ENCODE data around the gene SYNE2.

The SYNE2 gene

GRCh38 chr14:64213853-64214570, 361.2 kb downstream of the SYNE2 start:
- DNase-seq (ENCODE audit: low read depth in 2 of 2, low spot score in 1 of 2): no peak

GRCh38 chr14:64215274-64215673, 362.5 kb downstream of the SYNE2 start:
- DNase-seq (ENCODE audit: low read depth in 2 of 2, low spot score in 1 of 2): no peak

- no peak for DNase-seq (ENCODE audit: low read depth in 2 of 2, low spot score in 1 of 2)
These were observed 363.2 kb downstream of the SYNE2 start for GRCh38 chr14:64215978-64216377.

GRCh38 chr14:64217308-64217707, 364.5 kb downstream of the SYNE2 start:
- no peak for DNase-seq (ENCODE audit: low read depth in 2 of 2, low spot score in 1 of 2)

GRCh38 chr14:64217834-64218233, 365.0 kb downstream of the SYNE2 start:
- no peak for DNase-seq (ENCODE audit: low read depth in 2 of 2, low spot score in 1 of 2)

DNA sequence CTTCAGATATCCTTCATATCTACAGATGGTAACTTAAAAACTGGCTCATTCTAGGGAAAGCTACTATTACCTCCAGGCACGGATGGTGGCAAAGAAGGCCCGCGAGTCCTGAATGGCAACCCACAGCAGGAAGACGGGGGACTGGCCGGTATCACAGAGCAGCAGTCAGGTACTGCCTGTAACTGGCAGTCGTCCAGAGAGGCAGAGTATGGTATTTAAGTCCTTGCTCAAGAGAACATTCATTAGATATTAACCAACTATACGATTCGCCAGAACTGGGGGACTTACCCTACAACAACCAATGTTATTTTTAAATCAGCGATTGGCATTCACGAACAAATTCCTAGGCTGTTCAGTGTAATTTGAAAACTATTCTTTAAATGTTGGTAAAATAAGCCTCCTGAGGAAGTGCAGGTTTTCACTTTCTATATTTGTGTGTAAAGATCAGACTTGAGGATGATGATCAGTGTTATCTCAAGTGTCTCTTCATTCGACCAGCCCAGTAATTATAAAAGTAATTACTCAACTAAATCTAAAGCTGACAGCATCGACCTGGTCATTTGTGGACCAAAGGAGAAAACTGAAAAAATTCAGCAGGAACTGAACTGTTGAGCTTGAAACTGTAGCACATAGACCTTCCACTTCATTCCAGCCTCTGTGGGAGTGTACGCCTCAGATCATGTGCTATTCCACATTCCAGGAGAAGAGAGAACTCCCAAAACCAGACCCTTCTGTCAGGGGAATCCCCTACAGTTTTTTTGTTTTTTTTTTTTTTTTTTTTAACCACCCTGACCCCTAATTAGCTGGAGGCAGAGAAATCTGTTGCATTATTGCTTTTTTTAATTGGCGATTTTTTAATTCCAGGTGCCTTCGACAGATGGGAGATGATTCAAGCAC, 365.8 kb downstream of the SYNE2 start:
- no peak for DNase-seq (ENCODE audit: low read depth in 2 of 2, low spot score in 1 of 2)

DNA sequence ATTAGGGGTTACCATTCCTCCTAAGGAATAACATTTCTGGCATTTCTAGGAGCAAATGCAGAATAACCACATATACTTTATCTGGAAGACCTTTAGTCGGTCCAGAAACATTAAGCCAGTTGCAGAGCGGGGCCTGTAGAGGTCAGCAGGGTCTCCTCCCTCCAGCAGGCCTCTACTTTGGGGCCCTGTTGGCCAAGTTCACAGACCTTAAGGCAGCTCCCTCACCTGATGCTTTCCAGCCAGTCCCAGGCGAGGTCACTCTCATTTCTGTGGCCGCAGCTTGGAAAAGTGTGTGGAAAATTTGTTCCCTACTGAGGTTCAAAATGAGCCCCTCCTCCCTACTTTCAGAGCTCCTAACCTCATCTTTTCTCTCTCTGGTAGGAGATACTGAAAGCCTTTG, 367.3 kb downstream of the SYNE2 start:
- DNase-seq (ENCODE audit: low read depth in 2 of 2, low spot score in 1 of 2): no peak

- no peak for DNase-seq (ENCODE audit: low read depth in 2 of 2, low spot score in 1 of 2)
These were observed 367.7 kb downstream of the SYNE2 start for GRCh38 chr14:64220466-64220865.

GRCh38 chr14:64221391-64222003, 368.7 kb downstream of the SYNE2 start:
- no peak for DNase-seq (ENCODE audit: low read depth in 2 of 2, low spot score in 1 of 2)

- DNase-seq (ENCODE audit: low read depth in 2 of 2, low spot score in 1 of 2): no peak
These were observed 372.4 kb downstream of the SYNE2 start for GRCh38 chr14:64225151-64225757.

DNA sequence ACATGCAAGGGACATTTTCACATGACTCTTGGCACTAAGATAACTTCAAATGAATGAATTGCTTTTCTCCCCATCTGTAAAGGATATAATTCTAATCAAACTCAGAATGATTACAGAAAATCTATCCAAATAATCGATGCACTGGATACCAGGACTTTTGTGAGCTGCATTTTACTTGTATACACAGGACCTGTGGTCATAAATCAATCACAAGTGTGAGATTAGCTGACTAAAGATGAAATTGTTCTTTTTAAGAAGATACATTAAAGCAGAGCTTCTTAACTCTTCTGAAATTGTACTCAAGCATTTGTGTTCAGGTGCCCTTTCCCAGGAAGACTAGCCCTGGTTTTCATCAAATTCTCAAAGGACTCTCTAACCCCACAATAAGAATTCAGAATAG, 375.1 kb downstream of the SYNE2 start:
- no peak for DNase-seq (ENCODE audit: low read depth in 2 of 2, low spot score in 1 of 2)

DNA sequence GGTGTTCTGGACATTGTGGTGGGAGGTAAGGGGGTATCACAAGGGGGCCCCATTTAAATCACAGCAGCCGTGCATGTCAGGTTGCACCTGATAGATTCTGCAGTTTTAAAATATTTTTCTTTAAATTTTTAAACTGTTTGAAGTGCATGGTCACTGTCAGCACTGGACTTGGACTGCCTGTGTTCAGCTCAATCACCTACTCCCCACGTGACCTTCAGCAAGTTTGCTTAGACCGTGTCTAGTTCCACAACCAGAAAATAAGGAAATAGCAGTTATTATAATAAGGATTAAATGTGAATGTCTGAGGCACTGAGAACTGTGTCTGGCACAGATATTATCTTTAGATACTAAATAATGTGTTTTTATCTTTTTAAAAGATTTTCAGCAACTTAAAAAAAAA, 376.7 kb downstream of the SYNE2 start:
- DNase-seq (ENCODE audit: low read depth in 2 of 2, low spot score in 1 of 2): no peak

- no peak for DNase-seq (ENCODE audit: low read depth in 2 of 2, low spot score in 1 of 2)
These were observed 379.5 kb downstream of the SYNE2 start for GRCh38 chr14:64232095-64232838.

- no peak for DNase-seq (ENCODE audit: low read depth in 2 of 2, low spot score in 1 of 2)
These were observed 380.1 kb downstream of the SYNE2 start for GRCh38 chr14:64232944-64233343.

GRCh38 chr14:64233531-64234190, 380.9 kb downstream of the SYNE2 start:
- no peak for DNase-seq (ENCODE audit: low read depth in 2 of 2, low spot score in 1 of 2)

- no peak for DNase-seq (ENCODE audit: low read depth in 2 of 2, low spot score in 1 of 2)
These were observed 382.3 kb downstream of the SYNE2 start for GRCh38 chr14:64234877-64235651.

- DNase-seq (ENCODE audit: low read depth in 2 of 2, low spot score in 1 of 2): no peak
These were observed 383.1 kb downstream of the SYNE2 start for GRCh38 chr14:64235652-64236640.

DNA sequence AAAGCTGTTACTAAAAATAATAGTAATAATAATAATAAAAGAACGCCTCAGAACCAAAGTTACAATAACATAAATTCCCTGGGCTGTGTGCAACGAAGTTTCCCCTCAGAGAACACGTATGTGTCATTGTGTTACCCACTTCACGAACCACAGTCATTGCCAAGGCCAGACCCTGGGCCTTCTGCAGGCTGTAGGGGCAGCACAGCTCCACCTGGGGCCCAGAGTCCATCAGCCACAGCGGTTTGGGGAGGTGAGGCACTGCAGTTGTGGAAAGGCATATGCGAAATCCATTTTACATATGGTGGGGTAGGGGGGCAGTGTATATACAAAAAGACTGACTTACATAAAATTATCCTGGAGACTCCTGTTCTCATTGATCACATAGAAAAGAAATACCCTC, 385.2 kb downstream of the SYNE2 start:
- no peak for DNase-seq (ENCODE audit: low read depth in 2 of 2, low spot score in 1 of 2)
